ENCODE data around the gene SFTPD.
"Not testable (repeated sequence)": the region's sequence is repeated elsewhere in the genome, so short reads cannot be mapped to it uniquely, and the experiment has no call there.

SFTPD gene

DNA sequence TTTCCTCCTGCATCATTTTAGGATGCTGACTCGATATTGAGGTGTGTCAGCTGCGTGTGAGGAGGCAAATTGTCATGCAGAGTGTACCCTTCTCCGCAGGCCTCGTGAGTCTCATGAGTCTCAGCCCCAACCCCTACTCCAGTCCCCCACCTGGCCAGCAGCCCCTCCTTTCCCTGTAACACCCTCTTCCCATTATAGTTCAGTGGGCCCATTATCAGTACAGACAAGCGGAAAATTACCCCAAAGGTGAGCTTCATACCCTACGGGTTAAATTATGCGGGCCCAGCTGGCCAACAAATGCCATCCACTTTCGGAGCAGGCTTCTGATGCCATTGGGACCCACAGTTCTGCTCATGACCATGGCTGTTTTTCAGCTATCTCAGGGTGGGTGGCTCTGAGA, 25.2 kb downstream of the SFTPD start:
- DNase-seq, result no peak

DNA sequence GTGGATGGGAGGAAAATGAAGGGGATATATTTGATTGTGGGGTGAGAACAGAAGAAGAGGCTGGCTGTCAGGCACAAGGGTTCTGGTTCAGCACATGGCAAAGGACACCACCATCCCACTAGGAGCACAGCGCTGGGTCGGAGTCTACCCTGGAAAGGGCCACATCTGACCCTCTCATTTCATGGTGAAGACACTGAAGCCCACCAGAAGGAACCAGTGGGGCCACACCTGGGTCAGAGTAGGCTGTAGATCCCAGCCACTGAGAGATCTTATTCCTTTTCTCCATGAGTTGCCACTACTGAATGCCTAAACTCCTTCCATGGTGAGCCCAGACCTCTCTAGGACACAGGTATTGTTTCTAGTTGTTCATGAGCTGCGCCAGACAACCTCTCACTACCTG, 25.8 kb downstream of the SFTPD start:
- no peak for DNase-seq

DNA sequence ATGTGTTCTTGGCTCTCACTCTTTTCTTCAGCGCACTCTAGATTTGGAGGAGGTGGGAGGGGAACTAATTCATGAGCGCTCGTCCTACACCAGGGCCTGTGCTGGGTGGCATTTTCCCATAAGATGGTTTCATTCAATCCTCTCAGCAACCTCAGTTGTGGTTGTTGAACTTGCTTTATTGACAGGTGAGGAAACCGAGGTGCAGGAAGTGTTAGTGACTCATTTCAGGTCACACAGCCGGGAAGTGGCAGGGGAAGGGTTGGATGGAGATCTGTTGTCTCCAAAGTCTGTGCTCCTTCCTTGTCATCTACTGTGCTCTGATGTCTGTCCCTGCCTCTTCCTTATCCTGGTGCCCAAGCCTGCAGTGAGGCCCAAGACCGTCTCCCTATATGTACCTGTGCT, 26.9 kb downstream of the SFTPD start:
- not testable (repeated sequence) for DNase-seq

DNA sequence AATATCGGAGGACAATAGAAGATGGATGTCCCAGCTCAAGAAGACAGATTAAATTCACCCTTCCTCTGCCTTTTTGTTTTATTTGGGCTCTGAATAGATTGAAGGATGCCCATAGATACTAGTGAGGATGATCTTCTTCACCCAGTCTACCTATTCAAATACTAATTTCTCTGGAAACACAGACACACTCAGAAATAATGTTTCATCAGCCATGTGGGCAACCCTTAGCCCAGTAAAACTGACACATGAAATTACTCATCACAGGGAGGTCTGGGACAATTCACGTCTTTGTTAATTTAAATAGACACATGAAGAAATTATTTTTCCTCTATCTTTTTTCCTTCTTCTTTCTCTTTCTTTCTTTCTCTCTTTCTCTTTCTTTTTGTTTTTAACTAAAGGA, 33.1 kb downstream of the SFTPD start:
- DNase-seq, result not testable (repeated sequence)

DNA sequence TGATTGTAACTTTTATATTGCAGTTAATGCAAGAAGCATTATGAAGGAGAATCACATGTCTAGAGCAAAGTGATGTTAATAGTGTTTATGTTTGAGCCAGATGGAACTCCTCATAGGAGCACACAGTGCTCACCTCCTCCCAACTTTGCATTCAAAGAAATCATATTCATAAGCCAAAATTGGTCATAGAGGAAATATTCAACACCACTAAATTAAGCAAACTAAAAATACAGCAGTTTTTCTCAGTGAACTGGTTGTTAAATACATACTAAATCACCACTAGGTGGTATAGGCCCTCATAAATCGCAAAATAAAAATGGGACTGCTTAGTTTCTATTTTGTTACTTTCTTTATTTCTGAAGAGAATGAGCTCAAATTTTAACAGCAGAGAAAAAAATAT, 34.4 kb downstream of the SFTPD start:
- not testable (repeated sequence) for DNase-seq

DNA sequence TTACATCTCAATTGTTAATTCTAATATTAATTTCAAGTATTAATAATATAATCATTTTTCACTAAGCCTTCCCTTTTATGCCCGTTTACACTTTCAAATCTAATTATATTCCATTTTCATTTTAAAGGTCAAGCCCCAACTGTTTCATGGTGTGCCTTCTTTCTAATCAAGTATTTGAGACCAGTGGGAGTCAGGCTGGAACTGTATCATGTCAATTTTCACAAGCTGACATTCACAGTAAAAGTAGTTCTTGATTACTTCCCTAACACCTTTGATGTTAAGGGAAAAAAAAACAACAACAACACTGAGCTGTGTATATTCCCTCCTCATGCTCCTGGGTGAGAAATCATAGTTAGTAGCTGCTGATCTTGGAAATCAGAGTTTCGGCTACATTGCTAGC, 38.1 kb downstream of the SFTPD start:
- no peak for DNase-seq

DNA sequence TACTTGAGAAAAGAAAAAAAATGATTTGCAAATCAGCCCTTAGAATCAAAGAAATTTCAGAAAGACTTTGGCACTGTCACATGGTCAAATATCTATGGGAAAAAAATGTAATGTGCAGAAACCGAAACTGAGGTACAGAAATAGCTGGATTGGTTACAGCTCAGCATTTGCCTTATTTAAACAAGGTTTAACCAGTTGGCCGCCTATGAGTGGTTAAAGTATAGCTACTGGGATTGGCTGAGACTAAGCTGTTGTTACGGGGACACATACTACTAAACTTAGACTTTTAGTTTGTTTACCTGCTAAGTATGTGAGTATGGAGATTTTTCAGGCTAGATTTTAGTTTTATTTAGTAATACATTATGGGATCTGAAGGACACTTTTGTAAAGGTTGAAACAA, 38.6 kb downstream of the SFTPD start:
- DNase-seq, result no peak

DNA sequence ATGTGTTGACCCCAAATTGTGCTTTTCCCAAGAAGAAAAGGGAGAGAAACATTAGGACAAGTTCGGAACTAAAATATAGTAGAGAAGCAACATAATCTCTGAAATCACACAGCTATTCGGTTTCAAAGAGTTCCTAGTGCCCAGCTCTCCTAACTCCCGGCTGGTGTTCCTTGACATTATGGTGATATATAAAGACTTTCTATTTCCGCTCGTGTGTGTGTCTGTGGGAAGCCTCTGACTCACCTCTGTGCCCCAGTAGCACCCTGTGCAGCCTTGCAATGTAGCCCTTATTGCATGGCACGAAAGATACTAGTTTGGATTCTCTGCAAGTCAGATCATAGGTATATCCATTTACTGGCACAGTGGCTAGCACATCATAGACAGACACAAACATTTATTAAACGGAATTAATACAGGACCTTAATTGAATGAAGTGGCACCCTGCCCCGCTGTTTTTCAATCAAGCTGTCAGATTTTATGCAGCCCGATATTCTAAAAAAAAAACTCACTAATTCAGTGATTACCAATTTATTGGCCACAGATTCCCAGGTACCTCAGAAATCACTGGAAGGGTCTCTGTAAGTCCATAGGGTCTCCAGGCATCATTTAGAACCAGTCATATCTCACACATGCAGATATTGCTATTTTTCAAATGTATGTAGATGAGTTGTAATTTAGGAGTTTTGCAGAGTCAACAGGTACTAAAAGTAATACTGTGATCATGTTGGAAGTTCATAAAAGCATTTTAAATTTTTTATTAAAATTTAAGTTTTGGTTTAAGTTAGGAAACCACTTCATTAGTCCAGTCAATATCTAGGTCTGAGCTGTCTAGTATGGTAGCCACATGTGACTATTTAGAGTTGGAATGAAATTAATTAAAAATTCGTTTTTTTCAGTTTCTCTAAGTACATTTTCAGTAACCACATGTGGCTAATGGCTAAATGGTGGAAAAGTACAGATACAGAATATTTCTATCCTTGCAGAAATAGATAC, 43.3 kb downstream of the SFTPD start:
- no peak for DNase-seq

DNA sequence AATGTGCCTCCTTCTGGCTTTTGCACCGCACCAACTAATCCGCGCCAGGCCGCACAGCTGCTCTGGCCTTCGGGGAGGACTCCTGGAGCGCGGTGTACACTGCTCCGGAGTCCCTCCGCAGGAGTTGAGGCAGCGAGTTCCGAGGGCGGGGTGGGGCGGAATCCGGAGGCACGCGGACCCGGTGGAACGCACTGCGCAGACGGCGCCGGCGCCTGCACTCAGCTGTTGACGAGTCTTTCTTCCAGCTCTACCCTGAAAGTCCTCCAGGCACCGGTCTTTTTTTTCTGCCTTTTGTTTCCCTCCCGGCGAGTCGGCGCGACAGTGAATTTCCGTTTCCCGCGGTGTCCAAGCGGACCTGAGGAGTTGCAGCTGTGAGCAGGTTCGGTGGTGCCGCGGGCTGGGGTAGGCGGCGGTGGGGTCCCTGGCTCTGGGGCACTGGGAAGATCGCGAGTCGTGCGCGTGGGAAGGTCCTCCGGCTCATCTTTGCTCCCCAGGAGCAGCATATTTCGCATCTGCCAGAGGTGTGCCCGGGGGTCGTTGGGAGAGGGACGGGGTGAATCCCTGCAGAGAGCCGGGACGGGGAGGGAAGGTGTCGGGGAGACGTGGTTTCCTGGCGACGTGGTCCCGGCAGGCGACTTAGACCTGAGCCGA, 44.1 kb downstream of the SFTPD start:
- DNase-seq, result peak; percentile 14

DNA sequence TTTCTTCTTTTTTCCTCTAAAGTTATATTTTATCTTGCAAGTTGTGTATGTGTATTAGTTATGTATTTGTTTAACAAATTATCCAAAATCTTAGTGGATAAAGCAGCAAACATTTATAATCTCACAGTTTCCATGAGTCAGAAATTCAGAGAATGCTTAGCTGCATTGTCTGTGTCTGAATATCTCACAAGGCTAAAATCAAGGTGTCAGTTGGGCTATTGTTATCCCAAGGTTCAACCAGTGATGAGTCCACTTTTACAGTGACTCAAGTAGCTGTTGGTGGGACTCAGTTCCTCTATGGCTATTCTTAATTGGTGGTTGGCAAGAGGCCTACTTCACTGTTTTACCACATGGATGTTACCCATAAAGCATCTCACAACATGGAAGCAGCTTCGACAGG, 47.3 kb downstream of the SFTPD start:
- not testable (repeated sequence) for DNase-seq

DNA sequence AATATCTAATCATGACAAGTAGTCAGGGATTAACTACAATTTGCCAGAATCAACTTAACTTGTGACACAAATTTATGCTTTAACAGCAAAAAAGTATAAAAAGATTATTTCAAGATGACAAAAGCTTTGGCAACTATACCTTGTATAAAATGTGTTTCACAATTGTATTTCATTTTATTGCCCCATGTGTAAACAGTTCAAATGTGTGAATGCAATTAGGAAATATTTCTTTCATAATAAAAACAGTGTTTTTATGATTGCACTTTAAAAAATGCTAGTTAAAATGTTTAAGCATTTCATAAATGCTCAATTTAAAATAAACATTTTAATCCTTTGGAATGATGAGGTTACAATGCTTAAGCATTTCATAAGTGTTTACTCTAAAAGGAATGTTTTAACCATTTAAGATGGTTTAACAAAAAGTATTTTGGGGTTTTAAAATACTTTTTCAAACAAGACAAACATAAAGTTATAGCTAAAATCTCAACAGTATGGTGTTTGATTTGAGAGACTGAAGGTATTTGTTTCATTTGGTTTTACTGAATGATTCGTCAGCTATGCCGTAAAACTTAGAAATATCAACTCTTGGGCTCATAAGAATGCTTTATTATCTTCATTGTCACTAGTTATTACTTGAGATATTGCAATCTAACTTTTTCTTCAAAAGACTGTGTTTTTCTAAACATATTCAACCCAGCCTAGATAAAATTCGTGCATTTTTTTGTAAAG, 50.1 kb downstream of the SFTPD start:
- no peak for DNase-seq

DNA sequence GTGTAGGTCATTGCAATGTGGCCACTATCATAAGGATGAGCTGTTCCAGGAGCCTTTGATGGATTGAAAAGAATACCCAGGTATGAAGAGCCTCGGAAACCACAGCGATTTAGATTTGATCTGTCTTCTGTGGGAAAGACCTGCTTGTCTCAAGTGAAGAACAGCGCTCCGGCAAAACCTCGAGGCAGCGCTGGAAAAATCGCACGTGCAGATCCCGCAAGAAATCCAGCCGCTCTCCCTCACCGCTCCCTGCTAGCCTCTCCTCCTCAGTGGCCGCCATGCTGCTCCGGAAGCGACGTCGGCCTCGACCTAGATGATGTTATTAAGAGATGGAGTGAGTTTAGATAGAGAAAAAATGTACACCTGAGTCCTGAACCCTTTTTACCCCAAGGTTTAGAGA, 56.0 kb downstream of the SFTPD start:
- DNase-seq, result not testable (repeated sequence)

DNA sequence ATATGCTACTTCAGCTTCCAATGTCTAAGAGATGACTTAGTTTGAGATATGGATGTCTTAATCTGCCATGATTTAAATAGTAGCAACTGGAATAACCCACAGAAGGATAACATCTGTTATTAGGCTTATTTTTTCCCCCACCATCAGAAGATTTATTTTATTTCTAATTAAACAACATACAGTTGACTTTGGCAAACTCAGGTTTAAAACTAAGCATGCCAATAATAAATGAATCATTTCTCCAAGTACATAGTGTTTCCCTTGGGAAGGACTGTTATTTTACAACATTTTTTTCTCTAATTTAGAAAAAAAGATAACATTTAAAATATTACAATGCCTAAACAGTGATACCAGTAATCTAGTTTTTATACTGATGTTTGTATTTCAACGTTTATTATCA, 58.4 kb downstream of the SFTPD start:
- no peak for DNase-seq

DNA sequence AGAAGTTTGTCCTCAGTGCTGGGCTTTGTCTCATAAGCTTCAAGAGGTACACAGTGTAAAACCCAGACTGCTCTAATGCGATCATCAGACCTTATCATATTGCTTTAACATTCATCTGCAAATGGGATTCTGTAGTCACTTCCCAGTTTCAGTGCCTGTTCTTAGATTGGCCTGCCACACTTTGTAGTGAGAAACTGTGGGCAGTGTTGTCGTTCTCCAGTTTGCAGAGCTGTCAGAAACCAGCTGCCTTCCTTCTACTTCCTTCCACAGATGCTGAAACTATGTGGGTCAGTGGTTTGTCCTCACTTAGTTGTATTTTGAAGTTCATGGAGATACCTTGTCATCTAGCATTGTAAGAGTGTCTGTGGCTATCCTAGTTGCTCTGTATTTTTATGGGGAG, 59.9 kb downstream of the SFTPD start:
- not testable (repeated sequence) for DNase-seq

Measured in NCI-H1092 (cell line).